Measurements from ENCODE around the gene LARGE1. TPM values are rescaled to one million over a fixed set of nuclear protein-coding genes. Genes with fewer than 3 reads are reported as not detected.

LARGE1 gene
- total and polyA plus RNA-seq, 2 of the 8 experiments (the other 6 are each of a cell fraction or from before 2014, with no cell fraction given) = 43.7 to 83.0 TPM

DNA sequence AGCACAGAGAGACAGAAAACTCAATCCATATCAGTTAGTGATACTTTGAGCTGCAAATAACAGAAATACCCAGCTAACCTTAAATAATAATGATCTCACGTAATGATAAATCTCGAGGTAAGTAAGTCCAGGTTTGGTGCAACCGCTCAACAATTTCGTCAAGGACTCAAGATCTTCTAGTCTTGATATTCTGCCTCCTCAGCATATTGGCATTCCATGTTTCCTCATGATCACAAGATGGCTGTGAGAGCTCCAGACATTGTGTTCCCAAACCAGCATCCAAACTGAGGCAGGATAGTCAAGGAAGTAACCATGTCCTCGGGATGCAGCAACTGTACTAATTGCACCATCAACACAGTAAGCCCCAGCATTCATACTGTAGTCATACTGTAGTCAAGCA, 7.5 kb upstream of the LARGE1 start (continued):
- TF ChIP-seq JUN (IDR thresholded peaks at IDR 0.05; ENCODE audit: low read depth, low read length) (no peak), EGR1 (IDR thresholded peaks at IDR 0.05; ENCODE audit: borderline replicate concordance, low read depth, low read length) (no peak), CBX8 (IDR thresholded peaks at IDR 0.05; ENCODE audit: borderline replicate concordance, low read depth, low read length) (no peak)
